Trophoblast cell (in vitro differentiated cells and primary cell): ENCODE results near the gene CNKSR3.

ENCODE experiments used
- DNase-seq, 2 donors: peaks; one replicate each; pipeline ENCODE4 v3.0.0-alpha.2; 2016
- H2AFZ ChIP-seq: 2 replicates; pipeline ENCODE4 v1.6.1; 2013; ENCODE audit warnings: low read length, moderate library complexity, mild to moderate bottlenecking; ENCODE audit not compliant: insufficient read depth, poor library complexity
- H2AK5ac ChIP-seq: 2 replicates; pipeline ENCODE4 v1.6.1; 2013; ENCODE audit warnings: mild to moderate bottlenecking, low read length
- H2BK120ac ChIP-seq: 2 replicates; pipeline ENCODE4 v1.6.1; 2013; ENCODE audit warnings: low read length, mild to moderate bottlenecking, moderate library complexity; ENCODE audit not compliant: insufficient read depth, poor library complexity
- H2BK12ac ChIP-seq: 2 replicates; pipeline ENCODE4 v1.6.1; 2013; ENCODE audit warnings: mild to moderate bottlenecking, low read length, moderate library complexity
- H2BK5ac ChIP-seq: 2 replicates; pipeline ENCODE4 v1.6.1; 2013; ENCODE audit warnings: low read length, low read depth, moderate library complexity, mild to moderate bottlenecking; ENCODE audit not compliant: poor library complexity
- H3K14ac ChIP-seq: 2 replicates; pipeline ENCODE4 v1.6.1; 2013; ENCODE audit warnings: mild to moderate bottlenecking, low read length
- H3K18ac ChIP-seq: 2 replicates; pipeline ENCODE4 v1.6.1; 2013; ENCODE audit warnings: mild to moderate bottlenecking, low read length
- H3K23ac ChIP-seq: 2 replicates; pipeline ENCODE4 v1.6.1; 2013; ENCODE audit warnings: low read length
- H3K27ac ChIP-seq: 2 replicates; pipeline ENCODE4 v1.5.1; 2013; ENCODE audit warnings: low read depth, mild to moderate bottlenecking, inconsistent platforms, low read length, moderate library complexity
- H3K27me3 ChIP-seq: 2 replicates; pipeline ENCODE4 v1.6.1; 2013; ENCODE audit warnings: inconsistent platforms, mild to moderate bottlenecking, low read length, moderate library complexity; ENCODE audit not compliant: insufficient read depth
- H3K36me3 ChIP-seq, 2 experiments: 1 replicate in 1 of 2; 2 replicates in 1 of 2; pipeline ENCODE4 v1.6.1; 2013; ENCODE audit warnings: low read length in 2 of 2, mild to moderate bottlenecking in 2 of 2, moderate library complexity in 1 of 2; ENCODE audit not compliant: insufficient read depth in 2 of 2, control insufficient read depth in 1 of 2
- H3K4ac ChIP-seq: 2 replicates; pipeline ENCODE4 v1.6.1; 2013; ENCODE audit warnings: low read depth, mild to moderate bottlenecking, low read length, moderate library complexity
- H3K4me1 ChIP-seq, 2 experiments: 1 replicate in 1 of 2; 2 replicates in 1 of 2; pipeline ENCODE4 v1.6.1; 2013; ENCODE audit warnings: low read length in 2 of 2, mild to moderate bottlenecking in 2 of 2, moderate library complexity in 1 of 2; ENCODE audit not compliant: insufficient read depth in 2 of 2, control insufficient read depth in 1 of 2
- H3K4me2 ChIP-seq: 2 replicates; pipeline ENCODE4 v1.6.1; 2013; ENCODE audit warnings: inconsistent platforms, mild to moderate bottlenecking, low read length, moderate library complexity
- H3K4me3 ChIP-seq: 2 replicates; pipeline ENCODE4 v1.5.1; 2013; ENCODE audit warnings: mild to moderate bottlenecking, low read depth, low read length, inconsistent platforms
- H3K79me1 ChIP-seq: one replicate; pipeline ENCODE4 v1.6.1; 2013; ENCODE audit warnings: low read length
- H3K79me2 ChIP-seq: 2 replicates; pipeline ENCODE4 v1.6.1; 2013; ENCODE audit warnings: low read length, mild to moderate bottlenecking; ENCODE audit not compliant: control insufficient read depth, insufficient read depth, poor library complexity
- H3K9ac ChIP-seq: 2 replicates; pipeline ENCODE4 v1.6.1; 2013; ENCODE audit warnings: mild to moderate bottlenecking, low read length
- H3K9me3 ChIP-seq: 2 replicates; pipeline ENCODE4 v1.6.1; 2013; ENCODE audit warnings: low read depth, mild to moderate bottlenecking, control low read depth, inconsistent platforms, low read length; ENCODE audit not compliant: insufficient read depth
- H4K12ac ChIP-seq: 2 replicates; pipeline ENCODE4 v1.6.1; 2013; ENCODE audit warnings: low read depth, mild to moderate bottlenecking, low read length, moderate library complexity
- H4K8ac ChIP-seq: 2 replicates; pipeline ENCODE4 v1.6.1; 2013; ENCODE audit warnings: low read depth, mild to moderate bottlenecking, low read length, moderate library complexity
- H4K91ac ChIP-seq: one replicate; pipeline ENCODE4 v1.6.1; 2013; ENCODE audit warnings: low read depth, mild to moderate bottlenecking, low read length, moderate library complexity
- WGBS: extraction: QIAGEN DNeasy Blood & Tissue Kit; methylation state at CpG from one replicate; pipeline ENCODE4 v1.1.7; 2013; ENCODE audit warnings: missing lambda C conversion rate; ENCODE audit not compliant: insufficient read length, insufficient coverage; ENCODE audit errors: extremely low coverage; 5-methylcytosine and 5-hydroxymethylcytosine counted together

CNKSR3 gene

GRCh38 chr6:154506991-154507898 is 3.2 kb downstream of the CNKSR3 start:
- H2BK5ac ChIP-seq, result no peak overlapping the region
- no peak overlapping the region for H3K23ac ChIP-seq
- H2AFZ ChIP-seq, result no peak overlapping the region
- no peak overlapping the region for H3K27ac ChIP-seq
- peaks cover 2% of the 10 kb centered on the region for H3K79me2 ChIP-seq
- no peaks in the 10 kb centered on the region for H3K36me3 ChIP-seq
- no peak overlapping the region for H2BK12ac ChIP-seq
- no peak overlapping the region for H2AK5ac ChIP-seq
- peaks cover 5 to 7% of the 10 kb centered on the region in 2 experiments for H3K4me1 ChIP-seq
- no peaks in the 10 kb centered on the region for H3K9me3 ChIP-seq
- no peak overlapping the region for H3K14ac ChIP-seq
- no peak overlapping the region for H3K18ac ChIP-seq
- no peak overlapping the region for H4K12ac ChIP-seq
- H3K79me1 ChIP-seq, result no peaks in the 10 kb centered on the region
- H3K4ac ChIP-seq, result no peak overlapping the region
- no peak overlapping the region for H4K8ac ChIP-seq
- H3K4me2 ChIP-seq, result no peak overlapping the region
- H3K27me3 ChIP-seq, result no peaks in the 10 kb centered on the region
- WGBS, result no CpG with 5 or more reads among the region's 14 CpGs
- H3K9ac ChIP-seq, result no peak overlapping the region
- no peak overlapping the region for H4K91ac ChIP-seq
- no peak overlapping the region for H3K4me3 ChIP-seq
- H2BK120ac ChIP-seq, result no peak overlapping the region
- DNase-seq, result no peak

GRCh38 chr6:154506582-154506981 is 3.9 kb downstream of the CNKSR3 start:
- no peak overlapping the region for H3K14ac ChIP-seq
- no peak overlapping the region for H3K4ac ChIP-seq
- no peak overlapping the region for H3K23ac ChIP-seq
- H3K27ac ChIP-seq, result no peak overlapping the region
- no peak overlapping the region for H2BK120ac ChIP-seq
- H3K27me3 ChIP-seq, result no peaks in the 10 kb centered on the region
- H3K9ac ChIP-seq, result no peak overlapping the region
- no peak overlapping the region for H3K4me3 ChIP-seq
- no peak overlapping the region for H3K18ac ChIP-seq
- no peak overlapping the region for H2AK5ac ChIP-seq
- no peak overlapping the region for H2BK12ac ChIP-seq
- peaks cover 2% of the 10 kb centered on the region for H3K79me2 ChIP-seq
- H2BK5ac ChIP-seq, result no peak overlapping the region
- DNase-seq, result no peak
- no peak overlapping the region for H2AFZ ChIP-seq
- WGBS, result no CpG with 5 or more reads among the region's 9 CpGs
- no peak overlapping the region for H3K4me2 ChIP-seq
- H4K12ac ChIP-seq, result no peak overlapping the region
- peaks cover 5 to 7% of the 10 kb centered on the region in 2 experiments for H3K4me1 ChIP-seq
- no peaks in the 10 kb centered on the region for H3K9me3 ChIP-seq
- H3K36me3 ChIP-seq, result no peaks in the 10 kb centered on the region
- H3K79me1 ChIP-seq, result no peaks in the 10 kb centered on the region
- no peak overlapping the region for H4K8ac ChIP-seq
- H4K91ac ChIP-seq, result no peak overlapping the region

GRCh38 chr6:154506108-154506507 is 4.4 kb downstream of the CNKSR3 start:
- H3K36me3 ChIP-seq, result no peaks in the 10 kb centered on the region
- H3K18ac ChIP-seq, result no peak overlapping the region
- no peak overlapping the region for H3K4me2 ChIP-seq
- H3K4me1 ChIP-seq, result peaks cover 5 to 7% of the 10 kb centered on the region in 2 experiments
- H2AFZ ChIP-seq, result no peak overlapping the region
- no peak overlapping the region for H2AK5ac ChIP-seq
- no peaks in the 10 kb centered on the region for H3K27me3 ChIP-seq
- DNase-seq, result no peak
- H4K91ac ChIP-seq, result no peak overlapping the region
- no peak overlapping the region for H3K9ac ChIP-seq
- no peak overlapping the region for H2BK12ac ChIP-seq
- H4K12ac ChIP-seq, result no peak overlapping the region
- no peaks in the 10 kb centered on the region for H3K79me1 ChIP-seq
- no peak overlapping the region for H3K23ac ChIP-seq
- H3K79me2 ChIP-seq, result peaks cover 2% of the 10 kb centered on the region
- H3K4me3 ChIP-seq, result no peak overlapping the region
- H3K27ac ChIP-seq, result no peak overlapping the region
- no peak overlapping the region for H4K8ac ChIP-seq
- H3K4ac ChIP-seq, result no peak overlapping the region
- no peak overlapping the region for H2BK120ac ChIP-seq
- H3K14ac ChIP-seq, result no peak overlapping the region
- H3K9me3 ChIP-seq, result no peaks in the 10 kb centered on the region
- H2BK5ac ChIP-seq, result no peak overlapping the region

DNA sequence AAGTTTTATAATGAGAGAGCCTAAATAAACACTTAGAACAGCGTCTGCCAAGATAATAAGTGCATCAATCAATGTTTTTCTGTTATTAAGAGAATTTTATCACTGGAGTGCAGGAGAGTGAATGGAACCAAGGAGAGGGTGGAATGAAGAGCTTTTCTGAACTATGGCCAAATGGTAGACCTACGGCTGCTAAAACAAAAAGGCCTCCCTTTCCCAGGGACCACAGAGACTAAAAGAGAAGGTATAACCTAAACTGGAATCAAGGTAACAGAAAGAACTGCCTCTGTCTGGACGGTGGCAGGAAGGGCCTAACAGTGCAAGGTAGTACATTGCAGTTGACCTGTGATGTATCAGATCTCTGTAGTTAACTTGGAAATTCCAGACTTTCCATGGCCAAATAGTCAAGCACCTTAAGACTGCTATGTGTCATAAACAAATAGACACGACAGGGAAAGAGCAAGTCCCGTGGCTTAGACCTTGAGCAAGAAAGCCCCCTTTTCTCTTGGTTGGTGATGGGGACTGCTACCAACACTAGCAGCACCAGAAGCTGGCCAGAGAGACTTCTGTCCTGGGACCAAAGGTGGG is 5.5 kb downstream of the CNKSR3 start:
- Histone ChIP-seq H2AK5ac (no peak overlapping the region), H3K23ac (no peak overlapping the region), H3K18ac (no peak overlapping the region), H4K91ac (no peak overlapping the region), H2BK120ac (no peak overlapping the region), H2BK5ac (no peak overlapping the region), H3K4me3 (no peak overlapping the region), H3K27ac (no peak overlapping the region), H3K4me1 (peaks cover 5 to 7% of the 10 kb centered on the region in 2 experiments), H3K9me3 (no peaks in the 10 kb centered on the region), H3K36me3 (no peaks in the 10 kb centered on the region), H4K8ac (no peak overlapping the region), H3K79me2 (no peaks in the 10 kb centered on the region), H3K27me3 (no peaks in the 10 kb centered on the region), H3K79me1 (no peaks in the 10 kb centered on the region), H2AFZ (no peak overlapping the region), H3K4me2 (no peak overlapping the region), H3K9ac (no peak overlapping the region), H3K14ac (no peak overlapping the region), H4K12ac (no peak overlapping the region), H3K4ac (no peak overlapping the region), H2BK12ac (no peak overlapping the region)
- no CpG with 5 or more reads among the region's 5 CpGs for WGBS
- DNase-seq, result no peak
